H1 (cell line): ENCODE results near the gene KRT85. TPM values are rescaled to one million over a fixed set of nuclear protein-coding genes. Genes with fewer than 3 reads are reported as not detected.

Experiments used
- CTCF ChIA-PET: fragments of 300-600 bp; sonication (Branson Sonifier 250); formaldehyde crosslinking; loops from one replicate; lab custom pipeline; 2021; ENCODE audit not compliant: partially characterized antibody; lab: Charles Lee
- POLR2A ChIA-PET: fragments of 300-600 bp; sonication (Branson Sonifier 250); formaldehyde crosslinking; loops from one replicate; lab custom pipeline; 2021; ENCODE audit warnings: inconsistent platforms; ENCODE audit not compliant: partially characterized antibody; lab: Charles Lee
- DNase-seq, 2 experiments: peaks; one replicate each; pipeline versions ENCODE4 v3.0.0 to v3.0.0-alpha.2; 2010 to 2022; ENCODE audit warnings: low spot score in 2 of 2, low read depth in 1 of 2, mixed read lengths in 1 of 2
- FAIRE-seq: peaks from 2 replicates; lab custom pipeline; 2011; peaks lifted over from hg19 to GRCh38; lab: Jason Lieb, UNC
- H2AFZ ChIP-seq: 2 replicates; pipeline ENCODE4 v1.8.1; 2012; ENCODE audit warnings: low read length, inconsistent platforms
- H2AK5ac ChIP-seq: 2 replicates; pipeline ENCODE4 v1.6.1; 2013; ENCODE audit warnings: low read depth, low read length
- H2BK120ac ChIP-seq: replicated peaks from 2 replicates; pipeline ENCODE3; 2013; ENCODE audit warnings: low read depth, low read length, inconsistent platforms
- H2BK12ac ChIP-seq: 2 replicates; pipeline ENCODE4 v1.6.1; 2013; ENCODE audit warnings: low read depth, low read length
- H2BK15ac ChIP-seq: 2 replicates; pipeline ENCODE4 v1.6.1; 2013; ENCODE audit warnings: low read length
- H2BK20ac ChIP-seq: 2 replicates; pipeline ENCODE4 v1.6.1; 2013; ENCODE audit warnings: low read length
- H2BK5ac ChIP-seq: 2 replicates; pipeline ENCODE4 v1.6.1; 2013; ENCODE audit warnings: low read depth, low read length
- H3K14ac ChIP-seq: 2 replicates; pipeline ENCODE4 v1.6.1; 2013; ENCODE audit warnings: inconsistent platforms; ENCODE audit not compliant: insufficient read length
- H3K18ac ChIP-seq: 2 replicates; pipeline ENCODE4 v1.6.1; 2013; ENCODE audit warnings: low read length; ENCODE audit errors: extremely low read depth
- H3K23ac ChIP-seq: 2 replicates; pipeline ENCODE4 v1.6.1; 2013; ENCODE audit warnings: inconsistent platforms; ENCODE audit not compliant: insufficient read length
- H3K23me2 ChIP-seq: 2 replicates; pipeline ENCODE4 v1.6.1; 2013; ENCODE audit warnings: low read depth, low read length
- H3K27ac ChIP-seq: 2 replicates; pipeline ENCODE4 v1.6.1; 2011; ENCODE audit warnings: low read depth, low read length, inconsistent platforms
- H3K27me3 ChIP-seq, 4 experiments: replicated peaks in 1 of 4; 1 replicate in 1 of 4; 2 replicates in 3 of 4; pipeline versions ENCODE4 v1.6.1 to v1.8.1; 2011 to 2013; ENCODE audit warnings: low read length in 3 of 4, mild to moderate bottlenecking in 3 of 4, inconsistent platforms in 2 of 4, mixed read lengths in 2 of 4, moderate library complexity in 1 of 4; ENCODE audit not compliant: control insufficient read depth in 3 of 4, insufficient read depth in 3 of 4; ENCODE audit errors: extremely low read depth in 1 of 4
- H3K36me3 ChIP-seq, 4 experiments: 2 replicates each; pipeline versions ENCODE4 v1.6.1 to v1.8.1; 2011 to 2013; ENCODE audit warnings: mild to moderate bottlenecking in 4 of 4, low read length in 3 of 4, moderate library complexity in 2 of 4, control low read depth in 1 of 4, inconsistent platforms in 1 of 4; ENCODE audit not compliant: insufficient read depth in 4 of 4, control insufficient read depth in 2 of 4
- H3K4ac ChIP-seq: replicated peaks from 2 replicates; pipeline ENCODE3; 2013; ENCODE audit warnings: low read length, low read depth, mixed read lengths, inconsistent platforms; ENCODE audit not compliant: insufficient read length
- H3K4me1 ChIP-seq, 4 experiments: replicated peaks in 1 of 4; 1 replicate in 1 of 4; 2 replicates in 3 of 4; pipeline versions ENCODE4 v1.6.1 to v1.8.1; 2011 to 2013; ENCODE audit warnings: low read length in 3 of 4, inconsistent platforms in 2 of 4, mixed read lengths in 1 of 4; ENCODE audit not compliant: insufficient read depth in 4 of 4, control insufficient read depth in 3 of 4
- H3K4me2 ChIP-seq, 2 experiments: 2 replicates each; pipeline versions ENCODE4 v1.6.1 to v1.8.1; 2011 to 2013; ENCODE audit warnings: low read depth in 2 of 2, low read length in 2 of 2, control low read depth in 1 of 2, inconsistent platforms in 1 of 2, mild to moderate bottlenecking in 1 of 2; ENCODE audit not compliant: insufficient read depth in 1 of 2
- H3K4me3 ChIP-seq, 4 experiments: fragments of 200-600, 300-600 bp in 1 of 4; sonication (generic), shearing (Covaris generic), sonication (Bioruptor Twin) in 1 of 4; 2 replicates each; pipeline versions ENCODE4 v1.5.1 to v1.8.1; 2011 to 2016; ENCODE audit warnings: low read length in 4 of 4, low read depth in 3 of 4, control low read depth in 2 of 4, inconsistent platforms in 2 of 4, mild to moderate bottlenecking in 2 of 4, mixed read lengths in 1 of 4, moderate library complexity in 1 of 4; ENCODE audit not compliant: insufficient read depth in 2 of 4; ENCODE audit errors: extremely low read depth in 1 of 4
- H3K56ac ChIP-seq: replicated peaks from 2 replicates; pipeline ENCODE3; 2013; ENCODE audit warnings: low read depth, mild to moderate bottlenecking, mixed read lengths, low read length, inconsistent platforms; ENCODE audit not compliant: insufficient read length
- H3K79me1 ChIP-seq: 2 replicates; pipeline ENCODE4 v1.6.1; 2013; ENCODE audit warnings: low read depth, low read length, control low read depth
- H3K79me2 ChIP-seq, 2 experiments: 2 replicates each; pipeline versions ENCODE4 v1.6.1 to v1.8.1; 2012 to 2013; ENCODE audit warnings: low read length in 2 of 2, mild to moderate bottlenecking in 2 of 2, inconsistent platforms in 1 of 2; ENCODE audit not compliant: insufficient read depth in 2 of 2, control insufficient read depth in 1 of 2
- H3K9ac ChIP-seq, 4 experiments: replicated peaks in 1 of 4; 1 replicate in 1 of 4; 2 replicates in 3 of 4; pipeline versions ENCODE4 v1.6.1 to v1.8.1; 2011 to 2013; ENCODE audit warnings: low read depth in 3 of 4, low read length in 3 of 4, control low read depth in 2 of 4, mild to moderate bottlenecking in 2 of 4, moderate library complexity in 2 of 4, inconsistent platforms in 1 of 4; ENCODE audit errors: extremely low read depth in 1 of 4
- H3K9me3 ChIP-seq, 2 experiments: 2 replicates each; pipeline versions ENCODE4 v1.6.1 to v1.8.1; 2012 to 2013; ENCODE audit warnings: mild to moderate bottlenecking in 2 of 2, moderate library complexity in 2 of 2, control low read depth in 1 of 2, inconsistent platforms in 1 of 2, low read depth in 1 of 2, low read length in 1 of 2, mixed read lengths in 1 of 2; ENCODE audit not compliant: insufficient read depth in 2 of 2
- H4K20me1 ChIP-seq, 2 experiments: replicated peaks in 1 of 2; 2 replicates each; pipeline versions ENCODE3 to v1.8.1; 2011 to 2013; ENCODE audit warnings: inconsistent platforms in 2 of 2, low read length in 2 of 2, mild to moderate bottlenecking in 1 of 2; ENCODE audit not compliant: insufficient read depth in 2 of 2, control insufficient read depth in 1 of 2
- H4K5ac ChIP-seq: 2 replicates; pipeline ENCODE4 v1.6.1; 2013; ENCODE audit warnings: low read length, low read depth, mixed read lengths, inconsistent platforms; ENCODE audit not compliant: insufficient read length
- H4K8ac ChIP-seq: 2 replicates; pipeline ENCODE4 v1.8.0; 2013; ENCODE audit warnings: mild to moderate bottlenecking, moderate library complexity, low read length, inconsistent platforms; ENCODE audit not compliant: insufficient read depth; ENCODE audit errors: extremely low read depth
- H4K91ac ChIP-seq: replicated peaks from 2 replicates; pipeline ENCODE3; 2013; ENCODE audit warnings: low read length, mixed read lengths, inconsistent platforms; ENCODE audit not compliant: insufficient read length
- BCL11A ChIP-seq, 2 experiments: IDR thresholded peaks; one replicate each; pipeline ENCODE4 v1.6.1; 2011; ENCODE audit warnings: low read depth in 2 of 2, low read length in 2 of 2, mild to moderate bottlenecking in 2 of 2
- RNF2 ChIP-seq: fragments of 200-900, 300-1000 bp; sonication (generic); IDR thresholded peaks from 2 replicates; pipeline ENCODE4 v1.7.1; 2016; ENCODE audit warnings: borderline replicate concordance, low read depth, mild to moderate bottlenecking, antibody characterized with exemption, low read length; ENCODE audit not compliant: poor library complexity, severe bottlenecking; ENCODE audit errors: missing control alignments
- SAP30 ChIP-seq: fragments of 300-600 bp; sonication (generic); IDR thresholded peaks from 2 replicates; pipeline ENCODE4 v1.7.1; 2012; ENCODE audit warnings: low read length, moderate library complexity, mild to moderate bottlenecking, inconsistent platforms; ENCODE audit not compliant: insufficient read depth, insufficient replicate concordance
- SP4 ChIP-seq: IDR thresholded peaks from 2 replicates; pipeline ENCODE4 v1.6.1; 2012; ENCODE audit warnings: low read length, inconsistent platforms
- YY1 ChIP-seq: IDR thresholded peaks from 2 replicates; pipeline ENCODE4 v1.6.1; 2011; ENCODE audit warnings: low read depth, mild to moderate bottlenecking, low read length
- WGBS, 2 experiments: shearing (Covaris generic) in 1 of 2; methylation state at CpG; one replicate each; pipeline versions ENCODE4 v1.1.6 to v1.1.7; 2013 to 2015; ENCODE audit warnings: low lambda C conversion rate in 2 of 2, mixed read lengths in 2 of 2, inconsistent platforms in 1 of 2, low coverage in 1 of 2, missing lambda C conversion rate in 1 of 2; ENCODE audit not compliant: insufficient replicate concordance in 2 of 2, insufficient coverage in 1 of 2, insufficient read length in 1 of 2; ENCODE audit errors: extremely low coverage in 1 of 2, missing lambda C conversion rate in 1 of 2; 5-methylcytosine and 5-hydroxymethylcytosine counted together
- polyA plus RNA-seq, 7 experiments: library from polyadenylated mRNA; depleted of rRNA in 3 of 7; stranded (reverse) in 5 of 7; unstranded in 2 of 7; fragments of >200 nt in 5 of 7; fragments of 200-250 nt in 2 of 7; gene quantifications; 1 replicate in 5 of 7; 2 replicates in 1 of 7; 4 replicates in 1 of 7; pipeline versions ENCODE4 v1.2.1 to v1.2.3, GENCODE V29; 2011 to 2013; ENCODE audit warnings: missing spikeins in 2 of 7, mixed read lengths in 2 of 7
- total RNA-seq: library from RNA; stranded (reverse); fragmentation: NEBNext Ultra II Directional; extraction: Animal tissue kit (Norgen Biotek cat#: 25700); gene quantifications from 2 replicates; pipeline ENCODE4 v1.2.1, GENCODE V29; 2021

Gene KRT85
- total and polyA plus RNA-seq, 2 of the 8 experiments (the other 6 are each of a cell fraction or from before 2014, with no cell fraction given): not detected

GRCh38 chr12:52415870-52416750 lies 48.8 kb upstream of the KRT85 start:
- H4K8ac ChIP-seq: no peak overlapping the region; the same call in 1 of the 2 replicates
- no peak overlapping the region for H3K18ac ChIP-seq
- no peaks in the 10 kb centered on the region for H4K20me1 ChIP-seq
- H3K4me1 ChIP-seq: no peaks in the 10 kb centered on the region
- no peak overlapping the region for H4K91ac ChIP-seq
- TF ChIP-seq RNF2 (no peak), BCL11A (IDR thresholded peaks at IDR 0.05; ENCODE audit: low read depth in 2 of 2, low read length in 2 of 2) (no peak), YY1 (no peak), SAP30 (no peak), SP4 (no peak)
- no peaks in the 10 kb centered on the region for H3K9me3 ChIP-seq
- H2AK5ac ChIP-seq: no peak overlapping the region
- no peak overlapping the region for H3K23ac ChIP-seq
- ChIA-PET POLR2A (no interaction called here), CTCF (interaction anchor here (1.1 to 7.8 kb wide), 4 partner anchors 12 to 464 kb away, joined by 3 to 46 read pairs (median 16); no protein-coding TSS in a partner anchor)
- no peak overlapping the region for H2BK20ac ChIP-seq
- no peaks in the 10 kb centered on the region for H3K27me3 ChIP-seq
- no peak for DNase-seq
- no peaks in the 10 kb centered on the region for H3K79me1 ChIP-seq
- no peak overlapping the region for H2BK5ac ChIP-seq
- H2BK15ac ChIP-seq: no peak overlapping the region
- no peak overlapping the region for H3K27ac ChIP-seq
- no peaks in the 10 kb centered on the region; the same call in 1 of the 2 replicates for H3K23me2 ChIP-seq
- H2BK12ac ChIP-seq: no peak overlapping the region
- no peak overlapping the region for H3K56ac ChIP-seq
- H2AFZ ChIP-seq: no peak overlapping the region
- H3K36me3 ChIP-seq: no peaks in the 10 kb centered on the region
- H3K9ac ChIP-seq: no peak overlapping the region
- WGBS, 2 experiments: 82% methylated on average over 10 of the region's 10 CpGs; no CpG with 5 or more reads in 1 of the 2 experiments
- no peak overlapping the region for H2BK120ac ChIP-seq
- FAIRE-seq: no peak
- no peak overlapping the region for H3K4ac ChIP-seq
- no peak overlapping the region for H4K5ac ChIP-seq
- H3K79me2 ChIP-seq: no peaks in the 10 kb centered on the region
- no peak overlapping the region for H3K14ac ChIP-seq
- no peak overlapping the region for H3K4me3 ChIP-seq
- no peak overlapping the region for H3K4me2 ChIP-seq
